ENCODE results near the gene MYH3.

Gene MYH3

DNA sequence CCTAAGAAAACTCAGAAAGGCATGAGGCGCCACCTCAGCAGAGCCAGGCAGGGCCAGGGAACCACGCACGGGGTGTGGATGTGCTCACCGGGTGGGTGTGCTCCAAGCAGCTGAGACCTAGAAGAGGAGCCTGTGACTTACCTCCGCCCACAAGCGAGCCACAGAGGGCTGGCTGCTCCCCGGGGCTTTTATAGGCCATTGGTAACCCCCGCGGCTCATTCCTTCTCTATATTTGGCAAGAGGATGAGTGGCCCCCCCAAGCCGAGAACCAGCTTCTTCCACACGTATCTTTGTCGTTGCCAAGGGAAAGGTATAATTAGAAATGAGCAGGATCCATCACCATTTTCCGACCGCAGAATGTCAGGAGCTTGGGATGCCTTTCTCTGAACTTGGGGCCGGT, at the start of gene MYH3:
Gene MYH3, minus strand, starts transcription at position 162 of the 400 bp plus-strand sequence. CDS start 2,245 bp downstream, outside the sequence.
- TF ChIP-seq ZNF274 (IDR thresholded peaks at IDR 0.05; ENCODE audit: low read depth, low read length): no peak

DNA sequence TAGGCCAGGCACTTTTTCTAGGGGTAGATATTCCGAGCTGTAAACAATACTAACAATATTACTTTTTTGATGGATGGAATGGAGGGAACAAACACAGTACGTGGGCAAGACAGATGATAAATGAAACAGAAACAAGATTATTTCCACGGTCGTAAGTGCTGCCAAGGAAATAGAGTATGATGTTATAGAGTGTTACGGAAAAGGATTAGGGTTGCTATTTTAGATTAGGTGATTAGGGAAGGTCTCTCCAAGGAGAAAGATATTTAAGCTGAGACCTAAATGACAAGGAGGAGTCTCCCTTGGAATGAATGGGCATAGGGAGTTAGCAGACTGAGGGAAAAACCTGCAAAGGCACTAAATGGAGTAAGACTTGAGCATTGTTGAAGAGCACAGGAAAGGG, 48.6 kb upstream of the MYH3 start:
- H3K4me3 ChIP-seq (ENCODE audit: low read length): no peak overlapping the region
- TF ChIP-seq ZNF274 (IDR thresholded peaks at IDR 0.05; ENCODE audit: low read depth, low read length): no peak

More for the DNA sequence above, at the start of gene MYH3:
- no peak within 1 kb of the TSS for H3K4me3 ChIP-seq (ENCODE audit: low read length)

DNA sequence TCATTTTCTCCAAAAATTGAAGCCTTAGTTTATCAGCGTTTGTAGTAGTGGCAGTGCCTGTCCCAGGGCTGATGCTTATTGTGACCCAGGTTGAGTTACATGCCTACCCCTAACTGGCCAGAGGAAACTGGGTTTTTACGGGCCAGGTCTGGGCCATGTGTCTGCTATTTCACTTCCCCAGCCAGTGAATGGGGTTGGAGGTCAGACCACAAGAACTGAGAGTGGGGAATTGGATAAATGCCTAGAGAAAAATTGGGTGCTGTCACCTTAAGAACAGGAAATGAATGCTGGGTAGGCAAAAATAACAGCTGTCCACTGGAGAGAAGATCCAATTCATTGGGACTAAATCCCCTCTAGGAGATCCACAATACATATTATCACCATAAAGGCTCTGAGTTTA, 45.5 kb upstream of the MYH3 start:
- no peak for TF ChIP-seq ZNF274 (IDR thresholded peaks at IDR 0.05; ENCODE audit: low read depth, low read length)

DNA sequence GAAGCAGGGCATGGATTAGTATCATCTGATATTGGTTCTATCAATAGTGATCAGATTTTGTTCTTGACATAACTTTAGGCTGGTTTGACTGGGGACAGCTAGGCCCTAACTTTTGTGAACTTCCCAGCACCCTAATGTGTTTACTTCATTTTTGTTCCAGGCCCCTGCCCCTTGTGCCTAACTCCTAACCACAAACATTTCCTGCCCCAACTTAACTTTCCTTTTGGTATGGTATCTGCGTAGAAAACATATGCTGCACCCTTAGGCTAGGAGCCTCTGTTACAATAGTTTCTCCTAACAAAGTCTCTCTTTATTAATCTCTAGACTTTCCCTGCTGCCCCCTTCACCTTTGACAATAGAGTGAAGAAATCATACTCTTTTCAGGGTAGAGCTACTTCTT, 42.7 kb upstream of the MYH3 start:
- H3K4me3 ChIP-seq (ENCODE audit: low read length): no peak overlapping the region
- no peak for TF ChIP-seq ZNF274 (IDR thresholded peaks at IDR 0.05; ENCODE audit: low read depth, low read length)

More for the DNA sequence above, 45.5 kb upstream of the MYH3 start:
- no peak overlapping the region for H3K4me3 ChIP-seq (ENCODE audit: low read length)

DNA sequence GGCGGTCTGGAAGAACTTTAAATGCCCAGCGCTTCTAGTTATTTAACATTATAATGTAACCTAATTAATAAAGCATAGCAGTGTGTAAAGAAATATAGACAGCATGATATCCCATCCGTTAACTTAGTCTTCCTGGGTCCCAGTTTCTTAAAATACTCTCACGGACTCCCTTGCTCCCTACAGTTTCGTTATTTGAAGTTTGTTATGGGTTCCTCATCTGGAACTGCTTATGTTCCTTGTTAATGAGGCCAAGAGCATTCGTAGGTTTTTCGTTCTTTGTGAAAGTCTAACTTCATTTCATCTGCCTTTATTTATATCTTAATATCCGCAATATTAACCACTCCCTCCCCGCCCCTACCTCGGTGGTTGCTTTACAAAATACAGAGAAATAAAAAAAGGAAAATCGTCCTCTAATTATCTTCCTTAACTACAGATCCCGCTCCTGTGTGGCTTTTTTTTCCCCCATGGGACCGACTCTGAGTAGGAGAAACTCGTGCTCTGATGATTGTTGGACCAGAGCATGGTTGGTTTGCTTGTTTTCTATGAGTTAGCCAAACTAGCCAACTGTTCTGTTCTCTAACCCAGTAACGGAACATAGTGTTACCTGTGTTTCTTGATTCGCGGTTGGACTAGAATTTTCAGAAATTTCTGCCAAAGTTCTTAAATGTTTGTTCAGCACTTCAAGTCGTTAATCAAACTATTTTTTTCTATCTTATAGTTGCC, 41.1 kb upstream of the MYH3 start:
- peak overlapping the region; percentile 94 for H3K4me3 ChIP-seq (ENCODE audit: low read length)
- TF ChIP-seq ZNF274 (IDR thresholded peaks at IDR 0.05; ENCODE audit: low read depth, low read length): no peak

DNA sequence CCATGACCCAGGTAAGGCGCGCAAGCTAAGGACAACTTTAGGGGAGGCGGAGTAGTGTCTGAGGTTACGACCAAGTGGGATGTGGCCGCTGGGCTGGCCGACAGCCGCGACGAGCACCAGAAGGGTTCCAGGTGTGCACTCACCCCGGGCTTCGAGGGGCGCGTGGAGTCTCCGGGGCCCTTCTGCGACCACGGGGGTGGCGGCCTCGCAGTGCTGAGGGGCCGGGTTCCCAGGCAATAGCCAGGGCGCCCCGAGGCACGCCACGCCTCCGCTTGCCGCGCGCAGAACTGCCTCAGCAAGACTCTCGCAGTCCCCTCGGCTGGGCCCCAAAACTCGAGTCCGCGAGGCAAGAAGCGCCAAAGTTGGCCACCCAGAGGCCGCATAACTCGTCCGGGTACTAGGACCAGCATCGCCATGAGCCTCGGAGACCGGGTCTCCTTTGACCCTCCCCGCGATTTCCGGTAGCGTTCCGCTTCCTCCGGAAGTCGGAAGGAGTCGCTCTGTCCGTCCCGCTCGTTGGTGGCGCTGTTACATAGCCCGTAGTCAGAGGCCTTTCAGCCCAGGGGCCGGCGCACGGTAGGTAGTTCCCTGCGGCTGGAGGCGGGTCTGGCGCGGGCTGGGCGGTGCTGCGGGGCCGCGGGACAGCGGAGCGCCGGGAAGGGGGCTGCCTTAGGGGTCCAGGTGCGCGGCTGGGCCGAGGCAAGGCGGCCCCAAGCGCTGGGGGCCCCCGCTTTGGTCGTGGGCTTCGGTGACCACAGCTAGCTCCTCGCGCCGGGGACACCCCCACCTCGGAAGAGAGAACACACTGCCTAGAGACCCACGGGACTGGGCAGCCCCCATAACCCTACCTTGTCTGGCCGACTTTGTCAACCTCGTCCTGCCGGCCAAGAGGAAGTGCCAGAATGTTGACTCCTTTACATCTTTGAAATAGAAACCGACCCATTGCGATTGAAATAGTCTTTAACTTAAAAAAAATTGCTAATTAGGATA, 40.3 kb upstream of the MYH3 start, which contains the start of the genes ADPRM and SCO1:
Gene ADPRM, plus strand, starts transcription at position 503 of the 990 bp plus-strand sequence. CDS start 7,333 bp downstream, outside the sequence.
Gene SCO1, minus strand, starts transcription at position 442 of the 990 bp plus-strand sequence. Its CDS starts 26 bp downstream, at position 416.
- no peak for TF ChIP-seq ZNF274 (IDR thresholded peaks at IDR 0.05; ENCODE audit: low read depth, low read length)
- H3K4me3 ChIP-seq (ENCODE audit: low read length): peak within 1 kb of the TSS; percentile 94

DNA sequence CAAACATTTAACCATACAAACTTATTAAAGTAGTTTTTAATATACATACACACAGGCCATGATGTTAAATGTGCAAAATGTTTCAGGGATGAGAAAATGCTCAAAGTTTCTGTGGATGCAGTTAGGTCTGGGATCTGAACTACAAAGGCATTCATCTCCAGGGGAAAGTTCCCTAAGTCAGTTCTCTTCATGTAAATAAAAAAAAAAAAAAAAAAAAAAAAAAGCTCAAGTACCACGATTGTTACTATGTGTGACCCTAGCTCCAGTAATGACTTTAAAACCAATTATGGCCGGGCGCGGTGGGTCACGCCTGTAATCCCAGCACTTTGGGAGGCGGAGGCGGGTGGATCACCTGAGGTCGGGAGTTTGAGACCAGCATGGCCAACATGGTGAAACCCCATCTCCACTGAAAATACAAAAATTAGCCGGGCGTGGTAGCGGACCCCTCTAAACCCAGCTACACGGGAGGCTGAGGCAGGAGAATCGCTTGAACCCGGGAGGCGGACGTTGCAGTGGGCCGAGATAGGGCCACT, 38.8 kb upstream of the MYH3 start:
- peak overlapping the region; percentile 94 for H3K4me3 ChIP-seq (ENCODE audit: low read length)

DNA sequence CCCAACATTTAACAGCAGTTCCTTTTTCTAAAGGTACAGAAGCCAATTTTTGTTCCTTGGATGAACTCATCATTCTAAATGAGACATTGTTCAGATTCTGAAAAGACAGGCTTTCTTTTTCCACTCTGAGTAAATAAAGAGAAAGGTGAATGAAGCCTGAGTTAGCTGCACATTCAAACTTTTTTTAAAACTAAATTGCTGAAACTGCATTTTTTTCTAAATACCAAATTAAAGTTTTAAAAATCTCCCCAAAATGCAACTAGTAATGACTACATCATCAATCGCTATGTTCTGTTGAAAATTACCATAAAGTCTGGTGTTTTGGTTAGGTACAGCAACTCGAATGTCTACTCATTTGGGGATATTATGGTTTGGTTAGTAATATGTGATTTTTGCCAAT, 30.4 kb upstream of the MYH3 start:
- no peak overlapping the region for H3K4me3 ChIP-seq (ENCODE audit: low read length)
- no peak for TF ChIP-seq ZNF274 (IDR thresholded peaks at IDR 0.05; ENCODE audit: low read depth, low read length)

DNA sequence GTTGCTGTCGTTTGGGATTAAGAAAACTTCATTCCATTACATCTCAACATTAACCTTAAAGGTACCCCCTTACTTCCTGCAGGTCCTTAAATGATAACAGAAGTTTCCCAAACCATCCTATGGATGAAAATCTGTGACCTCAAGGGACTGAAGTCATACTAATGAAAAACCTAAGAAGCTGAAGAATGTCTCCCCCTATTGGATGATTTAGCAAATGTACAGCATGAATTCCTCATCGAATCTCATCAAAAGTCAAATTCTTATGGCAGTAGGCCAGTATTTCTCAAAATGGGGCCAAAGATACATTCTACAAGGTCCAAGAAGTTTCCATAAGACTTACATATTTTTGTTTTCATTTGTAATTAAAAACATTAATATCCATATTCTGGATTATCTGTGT, 26.7 kb upstream of the MYH3 start:
- no peak overlapping the region for H3K4me3 ChIP-seq (ENCODE audit: low read length)
- no peak for TF ChIP-seq ZNF274 (IDR thresholded peaks at IDR 0.05; ENCODE audit: low read depth, low read length)

DNA sequence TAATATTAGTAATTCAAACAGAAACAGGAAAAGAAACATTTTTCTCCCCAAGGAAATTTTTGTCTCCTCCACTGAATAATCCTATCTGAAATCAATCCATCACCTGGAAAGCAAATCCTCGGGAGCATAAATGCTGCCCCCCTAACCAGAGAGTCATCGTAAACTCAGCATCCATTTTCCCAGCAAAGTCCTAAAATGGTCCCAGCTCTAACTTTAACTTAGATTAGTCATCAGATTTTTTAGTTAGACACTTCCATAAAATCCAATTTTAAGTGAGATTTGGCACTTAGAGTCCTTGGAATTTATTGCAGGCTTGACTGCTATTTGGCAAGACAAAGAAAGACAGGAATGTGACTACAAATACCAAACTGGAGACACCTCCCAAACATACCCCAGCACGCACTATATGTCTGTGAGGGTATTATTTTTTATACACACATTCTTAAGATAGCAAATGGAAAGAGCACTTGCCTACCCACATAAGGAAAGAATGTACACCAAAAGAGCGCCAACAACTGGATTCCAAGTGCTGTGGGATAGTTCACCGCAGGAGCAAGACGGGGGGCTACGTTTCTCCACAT, 24.8 kb upstream of the MYH3 start:
- H3K4me3 ChIP-seq (ENCODE audit: low read length): no peak overlapping the region
- TF ChIP-seq ZNF274 (IDR thresholded peaks at IDR 0.05; ENCODE audit: low read depth, low read length): no peak

DNA sequence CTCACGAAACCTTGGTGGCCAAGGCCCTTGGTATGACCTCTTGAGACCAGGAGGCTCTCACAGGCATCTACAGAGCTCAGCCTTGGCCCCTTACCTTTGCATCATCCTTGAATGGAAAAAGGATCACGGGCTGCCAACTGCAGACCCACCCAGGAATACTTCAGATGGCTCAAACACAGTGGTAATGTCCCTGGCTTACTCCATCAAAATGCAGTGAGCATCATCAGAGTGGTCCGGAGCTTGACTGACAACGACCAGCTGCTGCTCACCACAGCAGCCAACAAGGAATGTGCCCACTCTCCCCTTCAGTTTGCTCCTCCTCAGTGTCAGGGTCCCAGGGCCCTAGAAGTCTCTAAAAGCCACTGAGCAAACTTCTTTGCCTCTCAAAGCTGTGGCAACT, 17.6 kb upstream of the MYH3 start:
- TF ChIP-seq ZNF274 (IDR thresholded peaks at IDR 0.05; ENCODE audit: low read depth, low read length): no peak
- H3K4me3 ChIP-seq (ENCODE audit: low read length): no peak overlapping the region

DNA sequence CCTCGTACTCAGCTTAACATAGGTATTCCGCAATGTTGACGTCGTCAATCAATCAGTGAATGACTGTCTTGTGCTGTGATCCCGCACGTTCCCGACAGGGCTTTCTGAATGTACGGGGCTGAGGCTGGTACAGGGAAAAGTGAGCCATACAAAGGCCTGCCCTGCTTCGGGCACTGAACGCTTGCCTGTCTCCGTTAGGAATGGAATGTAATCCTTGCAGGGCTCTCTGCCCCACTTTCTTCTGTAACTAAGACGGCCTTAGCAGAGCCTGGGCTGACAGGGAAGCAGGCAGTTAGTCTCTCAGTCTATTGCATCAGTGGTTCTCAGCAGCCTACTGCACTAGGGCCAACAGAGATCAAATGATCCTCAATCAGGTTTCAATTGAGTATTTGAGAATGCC, 16.2 kb upstream of the MYH3 start:
- no peak overlapping the region for H3K4me3 ChIP-seq (ENCODE audit: low read length)
- TF ChIP-seq ZNF274 (IDR thresholded peaks at IDR 0.05; ENCODE audit: low read depth, low read length): no peak

DNA sequence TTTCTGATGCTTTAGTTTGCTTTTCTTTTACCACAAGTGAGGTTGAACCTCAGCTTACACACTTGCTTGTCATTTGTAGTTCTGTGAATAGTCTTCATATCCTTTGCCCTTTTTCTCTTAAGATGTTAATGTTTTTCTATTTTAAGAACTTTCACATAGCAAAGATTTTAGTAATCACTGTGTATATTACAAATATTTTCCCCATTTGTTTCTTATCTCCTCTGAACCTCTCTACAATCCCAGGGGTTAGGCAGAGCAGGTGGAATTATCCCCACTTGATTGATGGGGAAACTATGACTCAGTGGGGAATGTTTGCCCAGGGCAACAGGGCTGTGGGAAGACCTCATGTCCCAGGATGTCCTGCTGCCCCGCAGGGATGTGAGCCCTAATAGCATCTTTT, 11.7 kb upstream of the MYH3 start:
- H3K4me3 ChIP-seq (ENCODE audit: low read length): no peak overlapping the region
- no peak for TF ChIP-seq ZNF274 (IDR thresholded peaks at IDR 0.05; ENCODE audit: low read depth, low read length)

DNA sequence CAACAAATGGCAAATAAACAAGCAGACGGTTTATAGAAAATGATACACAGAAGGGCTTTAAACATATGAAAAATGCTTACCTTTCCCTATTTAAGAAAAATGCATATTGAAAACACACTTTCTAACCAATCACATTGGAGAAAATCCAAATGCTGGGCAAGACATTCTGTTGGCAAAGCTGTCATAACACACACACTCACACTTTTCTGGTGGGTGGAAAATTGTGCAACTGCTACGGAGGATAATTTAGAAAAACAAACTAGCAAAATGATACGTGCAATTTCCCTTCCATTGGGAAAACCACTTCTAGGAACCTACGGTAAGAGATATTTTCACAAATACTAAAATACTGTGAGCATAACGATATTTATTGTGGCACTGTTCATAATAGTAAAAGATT, 9.8 kb upstream of the MYH3 start:
- no peak overlapping the region for H3K4me3 ChIP-seq (ENCODE audit: low read length)
- no peak for TF ChIP-seq ZNF274 (IDR thresholded peaks at IDR 0.05; ENCODE audit: low read depth, low read length)

Data from GM08714 (cell line).